CD14-positive monocyte (primary cell): ENCODE results near the gene CXCL16. TPM values are rescaled to one million over a fixed set of nuclear protein-coding genes. Genes with fewer than 3 reads are reported as not detected.

Experiments
- DNase-seq, 3 donors: peaks; one replicate each; pipeline ENCODE4 v3.0.0-alpha.2; 2011 to 2022
- H2AFZ ChIP-seq: 2 replicates; pipeline ENCODE4 v1.6.0; 2012; ENCODE audit warnings: mild to moderate bottlenecking, low read depth, low read length, inconsistent platforms; ENCODE audit not compliant: insufficient read depth, poor library complexity, severe bottlenecking
- H3K27ac ChIP-seq, 2 donors: 1 replicate in 1 of 2; 2 replicates in 1 of 2; pipeline ENCODE4 v1.5.1; 2012 to 2013; ENCODE audit warnings: low read length in 2 of 2, control low read depth in 1 of 2, inconsistent platforms in 1 of 2, low read depth in 1 of 2, mild to moderate bottlenecking in 1 of 2
- H3K27me3 ChIP-seq, 2 donors: one replicate each; pipeline versions ENCODE4 v1.6.0 to v1.6.1; 2011 to 2013; ENCODE audit warnings: low read length in 2 of 2; ENCODE audit not compliant: control insufficient read depth in 2 of 2, insufficient read depth in 2 of 2
- H3K36me3 ChIP-seq, 2 donors: replicated peaks in 1 of 2; 1 replicate in 1 of 2; 2 replicates in 1 of 2; pipeline versions ENCODE4 v1.5.1 to v1.6.1; 2012 to 2013; ENCODE audit warnings: low read length in 2 of 2, control low read depth in 1 of 2, inconsistent platforms in 1 of 2, mild to moderate bottlenecking in 1 of 2; ENCODE audit not compliant: insufficient read depth in 2 of 2, control insufficient read depth in 1 of 2
- H3K4me1 ChIP-seq, 2 donors: 1 replicate in 1 of 2; 2 replicates in 1 of 2; pipeline versions ENCODE4 v1.5.1 to v1.6.1; 2012 to 2013; ENCODE audit warnings: low read length in 2 of 2, control low read depth in 1 of 2, inconsistent platforms in 1 of 2, mild to moderate bottlenecking in 1 of 2, moderate library complexity in 1 of 2; ENCODE audit not compliant: insufficient read depth in 2 of 2, control insufficient read depth in 1 of 2
- H3K4me2 ChIP-seq: replicated peaks from 2 replicates; pipeline ENCODE3; 2012; ENCODE audit warnings: low read length, moderate library complexity, mild to moderate bottlenecking; ENCODE audit not compliant: poor library complexity, severe bottlenecking; ENCODE audit errors: extremely low read depth
- H3K4me3 ChIP-seq, 3 experiments: fragments of 200-600 bp in 1 of 3; sonication (generic) in 1 of 3; replicated peaks in 1 of 3; 1 replicate in 2 of 3; 2 replicates in 1 of 3; pipeline ENCODE4 v1.5.1; 2011 to 2013; ENCODE audit warnings: low read length in 3 of 3, mild to moderate bottlenecking in 3 of 3, control low read depth in 2 of 3, low read depth in 2 of 3, inconsistent platforms in 1 of 3, moderate library complexity in 1 of 3
- H3K79me2 ChIP-seq: 2 replicates; pipeline ENCODE4 v1.6.0; 2012; ENCODE audit warnings: mild to moderate bottlenecking, control low read depth, inconsistent platforms, low read length, moderate library complexity; ENCODE audit not compliant: insufficient read depth
- H3K9ac ChIP-seq: 2 replicates; pipeline ENCODE4 v1.6.0; 2017; ENCODE audit warnings: low read length, mild to moderate bottlenecking; ENCODE audit not compliant: insufficient read depth, poor library complexity, severe bottlenecking
- H3K9me3 ChIP-seq, 2 donors: replicated peaks in 1 of 2; 1 replicate in 1 of 2; 2 replicates in 1 of 2; pipeline versions ENCODE4 v1.5.1 to v1.6.1; 2012 to 2013; ENCODE audit warnings: low read length in 2 of 2, control low read depth in 1 of 2; ENCODE audit not compliant: control insufficient read depth in 1 of 2, insufficient read depth in 1 of 2
- H4K20me1 ChIP-seq: 2 replicates; pipeline ENCODE4 v1.6.0; 2012; ENCODE audit warnings: mild to moderate bottlenecking, low read length, control low read depth, moderate library complexity; ENCODE audit not compliant: insufficient read depth
- H3K27ac Mint-ChIP-seq, 7 donors: one replicate each; pipeline ENCODE4 v1.8.0; 2020; ENCODE audit warnings: mild to moderate bottlenecking in 7 of 7, mixed read lengths in 7 of 7, moderate library complexity in 6 of 7, inconsistent platforms in 2 of 7
- H3K27me3 Mint-ChIP-seq, 3 donors: one replicate each; pipeline ENCODE4 v1.8.0; 2021 to 2022; ENCODE audit warnings: low read depth in 3 of 3, mild to moderate bottlenecking in 3 of 3, mixed read lengths in 3 of 3, moderate library complexity in 3 of 3, inconsistent platforms in 1 of 3
- H3K36me3 Mint-ChIP-seq, 2 donors: one replicate each; pipeline ENCODE4 v1.8.0; 2020; ENCODE audit warnings: mixed read lengths in 2 of 2, inconsistent platforms in 1 of 2, mild to moderate bottlenecking in 1 of 2
- H3K4me1 Mint-ChIP-seq: one replicate; pipeline ENCODE4 v1.8.0; 2020; ENCODE audit warnings: mild to moderate bottlenecking, mixed read lengths
- H3K4me3 Mint-ChIP-seq, 2 donors: one replicate each; pipeline ENCODE4 v1.8.0; 2020; ENCODE audit warnings: mild to moderate bottlenecking in 2 of 2, mixed read lengths in 2 of 2, moderate library complexity in 1 of 2
- H3K9me3 Mint-ChIP-seq, 7 donors: one replicate each; pipeline ENCODE4 v1.8.0; 2020 to 2022; ENCODE audit warnings: mixed read lengths in 7 of 7, mild to moderate bottlenecking in 6 of 7, moderate library complexity in 6 of 7, inconsistent platforms in 2 of 7
- WGBS: methylation state at CpG from one replicate; pipeline ENCODE4 v1.1.5; 2013; ENCODE audit warnings: missing lambda C conversion rate; ENCODE audit not compliant: insufficient coverage; 5-methylcytosine and 5-hydroxymethylcytosine counted together
- intact Hi-C, 2 donors: fragments of 100-400 bp; cut with micrococcal nuclease; formaldehyde crosslinking; loops; one replicate each; pipeline versions ENCODE4 v1.15.0 to v1.15.1; 2023
- polyA plus RNA-seq, 3 donors: library from polyadenylated mRNA; depleted of rRNA in 1 of 3; unstranded in 2 of 3; stranded (reverse) in 1 of 3; fragments of 300-500 nt in 2 of 3; fragments of >200 nt in 1 of 3; fragmentation: Illumina TruSeq in 2 of 3; gene quantifications; 1 replicate in 2 of 3; 2 replicates in 1 of 3; pipeline ENCODE4 v1.2.3, GENCODE V29; 2012 to 2021
- TF ChIP-seq, protein P1 (sequence below): fragments of 200-600 bp; IDR thresholded peaks from one replicate; pipeline ENCODE4 v1.8.0; 2022; ENCODE audit warnings: antibody characterized with exemption, mild to moderate bottlenecking

Gene CXCL16
- polyA plus RNA-seq, 3 donors = 68.1 to 204 (median 103) TPM

GRCh38 chr17:4712526-4712925 lies 27.2 kb downstream of the CXCL16 start:
- TF ChIP-seq, protein P1, sequence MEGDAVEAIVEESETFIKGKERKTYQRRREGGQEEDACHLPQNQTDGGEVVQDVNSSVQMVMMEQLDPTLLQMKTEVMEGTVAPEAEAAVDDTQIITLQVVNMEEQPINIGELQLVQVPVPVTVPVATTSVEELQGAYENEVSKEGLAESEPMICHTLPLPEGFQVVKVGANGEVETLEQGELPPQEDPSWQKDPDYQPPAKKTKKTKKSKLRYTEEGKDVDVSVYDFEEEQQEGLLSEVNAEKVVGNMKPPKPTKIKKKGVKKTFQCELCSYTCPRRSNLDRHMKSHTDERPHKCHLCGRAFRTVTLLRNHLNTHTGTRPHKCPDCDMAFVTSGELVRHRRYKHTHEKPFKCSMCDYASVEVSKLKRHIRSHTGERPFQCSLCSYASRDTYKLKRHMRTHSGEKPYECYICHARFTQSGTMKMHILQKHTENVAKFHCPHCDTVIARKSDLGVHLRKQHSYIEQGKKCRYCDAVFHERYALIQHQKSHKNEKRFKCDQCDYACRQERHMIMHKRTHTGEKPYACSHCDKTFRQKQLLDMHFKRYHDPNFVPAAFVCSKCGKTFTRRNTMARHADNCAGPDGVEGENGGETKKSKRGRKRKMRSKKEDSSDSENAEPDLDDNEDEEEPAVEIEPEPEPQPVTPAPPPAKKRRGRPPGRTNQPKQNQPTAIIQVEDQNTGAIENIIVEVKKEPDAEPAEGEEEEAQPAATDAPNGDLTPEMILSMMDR = no peak
- Histone ChIP-seq H3K79me2 (peaks cover 65% of the 10 kb centered on the region), H3K4me2 (peak overlapping the region; percentile 86), H3K36me3 (peaks cover 25 to 33% of the 10 kb centered on the region in 2 donors), H3K4me3 (peak overlapping the region; percentile 74 to 99 (median 93)), H4K20me1 (peaks cover 60% of the 10 kb centered on the region), H3K4me1 (peaks cover 62 to 73% of the 10 kb centered on the region in 2 donors), H3K9ac (peak overlapping the region; percentile 96), H2AFZ (no peak overlapping the region), H3K27me3 (no peaks in the 10 kb centered on the region), H3K9me3 (peaks cover 0 to 4% of the 10 kb centered on the region in 2 donors), H3K27ac (peak overlapping the region; percentile 93 to 98)
- DNase-seq = peak; percentile 42 to 53 (median 51)
- Mint-ChIP-seq H3K27me3 (peaks cover 0 to 4% (median 0%) of the 10 kb centered on the region in 3 donors), H3K27ac (peak overlapping the region; percentile 97 to 99 (median 99)), H3K9me3 (peaks cover 0 to 9% (median 5%) of the 10 kb centered on the region in 7 donors), H3K36me3 (peaks cover 29 to 46% of the 10 kb centered on the region in 2 donors), H3K4me1 (peaks cover 49% of the 10 kb centered on the region), H3K4me3 (peak overlapping the region; percentile 97 to 98)
- no CpG with 5 or more reads among the region's 3 CpGs for WGBS
- intact Hi-C loops = loop anchor here (5.0 kb wide), 2 partner anchors 80 to 85 kb away; partner anchors contain the start of gene PSMB6 (in 1 of the 2)

DNA sequence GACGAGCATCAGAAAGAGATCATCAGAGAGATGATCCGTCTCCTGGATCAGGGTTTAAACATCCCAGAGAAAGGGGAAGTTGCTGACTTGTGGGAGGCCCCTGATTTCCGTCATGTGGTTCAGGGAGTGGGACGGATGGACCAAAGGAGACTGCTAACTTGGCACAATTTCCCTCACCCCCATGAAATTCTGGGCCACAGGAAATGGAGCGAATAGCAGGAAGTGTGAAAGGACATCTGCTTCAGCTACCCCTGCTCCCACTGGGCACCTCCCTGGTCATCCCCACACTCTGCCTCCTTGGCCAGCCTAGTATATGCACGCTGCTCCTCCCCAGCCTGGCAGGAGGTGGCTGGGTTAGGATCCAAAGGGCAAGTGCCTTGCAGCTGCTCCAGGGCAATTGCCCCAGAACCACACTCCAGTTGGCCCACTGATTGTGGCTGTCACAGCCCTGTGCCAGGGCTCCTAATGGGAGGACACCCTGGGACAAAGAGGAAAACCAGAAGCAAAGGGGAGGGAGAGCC lies 28.0 kb downstream of the CXCL16 start:
- H3K4me1 Mint-ChIP-seq = peaks cover 47% of the 10 kb centered on the region
- H3K4me3 ChIP-seq = peak overlapping the region; percentile 74 to 99 (median 93)
- peak overlapping the region; percentile 97 to 98 for H3K4me3 Mint-ChIP-seq
- H3K4me2 ChIP-seq = peak overlapping the region; percentile 86
- peaks cover 0 to 4% of the 10 kb centered on the region in 2 donors for H3K9me3 ChIP-seq
- 0% methylated on average over 2 of the region's 6 CpGs for WGBS
- TF ChIP-seq, protein P1 = no peak
- H3K27ac Mint-ChIP-seq = peak overlapping the region; percentile 97 to 99 (median 99)
- peaks cover 0 to 4% (median 0%) of the 10 kb centered on the region in 3 donors for H3K27me3 Mint-ChIP-seq
- peaks cover 21 to 38% of the 10 kb centered on the region in 2 donors for H3K36me3 Mint-ChIP-seq
- peaks cover 17 to 25% of the 10 kb centered on the region in 2 donors for H3K36me3 ChIP-seq
- peak; percentile 86 to 91 (median 87) for DNase-seq
- H3K27me3 ChIP-seq = no peaks in the 10 kb centered on the region
- intact Hi-C loops = loop anchor here (2.0 to 5.0 kb wide), 3 partner anchors 19 to 86 kb away; partner anchors contain the start of genes MED11 (in 1 of the 2) and PSMB6 (in 1 of the 2)
- H3K4me1 ChIP-seq = peaks cover 56 to 65% of the 10 kb centered on the region in 2 donors
- peak overlapping the region; percentile 93 to 98 for H3K27ac ChIP-seq
- no peak overlapping the region for H2AFZ ChIP-seq
- peak overlapping the region; percentile 96 for H3K9ac ChIP-seq
- H3K9me3 Mint-ChIP-seq = peaks cover 0 to 9% (median 5%) of the 10 kb centered on the region in 7 donors
- peaks cover 52% of the 10 kb centered on the region for H4K20me1 ChIP-seq
- peaks cover 57% of the 10 kb centered on the region for H3K79me2 ChIP-seq
